HG03159 (cell line): ENCODE measurements around the gene ABRACL.

Source experiments
- ATAC-seq: cut with Tn5 transposase; IDR thresholded peaks from one replicate; pipeline ENCODE4 v1.9.1; 2021; ENCODE audit warnings: mild to moderate bottlenecking, moderate library complexity; ENCODE audit not compliant: unreplicated experiment

The ABRACL gene

DNA sequence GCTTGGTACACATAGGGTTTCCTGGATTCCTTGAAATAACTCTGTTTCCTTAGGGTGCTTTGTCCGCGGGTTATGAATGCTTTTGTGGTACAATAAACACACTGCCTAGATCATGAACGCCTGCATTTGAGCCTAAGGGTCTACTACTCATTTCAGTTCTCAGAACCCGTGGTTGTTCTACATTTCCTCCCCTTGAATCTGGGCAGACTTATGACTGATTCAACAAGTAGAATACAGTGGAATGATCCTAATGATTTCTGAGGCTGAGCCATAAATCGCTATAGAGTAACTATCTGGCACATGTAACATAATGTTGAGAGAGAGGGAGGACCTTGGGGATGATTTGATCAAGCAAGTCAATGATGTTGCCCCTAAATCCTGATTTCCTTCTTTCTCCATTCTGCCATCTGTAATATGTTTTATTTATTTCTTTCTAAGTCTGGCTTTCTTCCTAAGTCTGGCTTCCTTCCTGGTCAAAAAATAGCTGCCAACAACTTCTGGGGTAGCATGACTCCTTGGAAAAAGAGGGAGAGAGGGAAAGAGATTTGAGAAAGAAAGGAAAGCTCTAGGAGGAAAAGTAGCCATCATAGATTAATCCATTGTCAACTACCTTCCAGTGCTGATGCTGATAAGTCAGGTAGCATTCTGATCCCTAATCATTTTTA, 23.0 kb downstream of the ABRACL start:
- no peak for ATAC-seq

DNA sequence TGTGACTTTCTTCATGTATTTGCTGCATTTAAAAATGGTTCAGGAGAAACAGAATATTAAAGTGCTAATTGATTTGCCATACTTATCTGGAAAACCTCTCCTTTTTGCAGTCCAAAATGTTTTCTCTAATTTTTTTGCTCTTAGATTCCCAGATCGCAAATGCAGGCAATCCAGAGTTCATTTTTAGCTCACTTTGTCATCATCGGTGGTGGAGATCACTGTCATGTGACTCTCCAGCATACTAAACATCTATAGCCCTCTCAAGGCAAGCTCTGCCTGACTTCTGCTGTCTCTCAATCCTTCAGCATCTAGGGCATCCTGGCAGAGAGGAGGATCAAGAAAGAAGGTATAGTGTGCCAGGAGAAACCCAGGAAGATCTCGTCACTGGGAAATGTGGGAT, 24.8 kb downstream of the ABRACL start:
- ATAC-seq, result no peak

DNA sequence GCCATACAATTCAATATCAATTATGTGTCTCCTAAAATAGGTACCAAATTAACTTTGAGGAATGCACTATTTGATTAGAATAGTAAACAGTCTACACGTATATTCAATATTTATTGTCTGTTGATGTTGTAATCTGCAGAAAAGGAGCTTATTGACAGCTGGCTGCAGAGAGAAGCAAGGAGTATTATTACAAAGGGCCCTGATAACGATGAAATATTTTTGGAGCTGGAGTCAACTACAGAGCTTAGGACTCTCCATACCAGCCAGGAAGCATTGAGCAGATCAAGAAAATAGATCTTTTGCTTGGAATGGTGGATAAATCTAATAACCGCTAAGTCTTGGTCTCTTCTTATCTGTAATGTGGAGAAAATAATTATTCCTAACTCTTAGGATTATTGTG, 25.5 kb downstream of the ABRACL start:
- no peak for ATAC-seq

DNA sequence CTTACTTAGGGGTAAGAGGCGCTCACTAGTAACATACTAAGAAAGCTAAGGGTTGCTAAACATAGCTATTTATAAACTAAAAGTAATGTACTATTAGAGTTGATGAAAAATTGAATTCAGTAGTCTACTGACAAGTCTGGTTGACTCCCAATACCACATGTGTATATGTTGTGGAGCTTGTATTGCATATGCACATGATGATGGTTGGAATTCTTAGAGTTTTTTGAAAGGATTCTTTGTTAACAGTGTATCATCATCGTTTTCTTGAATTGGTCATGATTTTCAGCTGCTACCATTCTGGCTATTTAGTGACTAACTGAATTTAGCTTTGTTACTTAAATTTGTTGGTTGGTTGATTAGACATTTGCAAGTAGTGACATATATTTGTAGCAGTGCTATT, 27.2 kb downstream of the ABRACL start:
- no peak for ATAC-seq

DNA sequence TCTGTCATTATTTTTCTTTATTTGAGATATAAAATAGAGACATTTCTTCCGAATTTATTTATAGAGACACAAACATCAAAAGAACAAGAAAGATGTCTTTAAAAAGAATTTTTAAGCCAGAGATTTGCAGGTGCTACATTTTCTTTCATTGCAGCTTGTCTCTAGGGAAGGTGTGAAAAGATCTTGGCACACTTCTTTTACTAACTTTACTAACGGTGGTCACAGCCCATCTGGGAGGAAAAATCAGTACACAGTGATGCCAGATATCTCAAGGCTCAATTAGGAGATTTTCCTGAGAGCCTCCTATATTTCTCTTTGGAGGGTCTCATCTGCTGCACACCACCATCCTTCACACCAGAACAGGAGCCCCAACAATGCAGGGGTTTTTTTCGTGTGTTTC, 29.5 kb downstream of the ABRACL start:
- ATAC-seq, result no peak

DNA sequence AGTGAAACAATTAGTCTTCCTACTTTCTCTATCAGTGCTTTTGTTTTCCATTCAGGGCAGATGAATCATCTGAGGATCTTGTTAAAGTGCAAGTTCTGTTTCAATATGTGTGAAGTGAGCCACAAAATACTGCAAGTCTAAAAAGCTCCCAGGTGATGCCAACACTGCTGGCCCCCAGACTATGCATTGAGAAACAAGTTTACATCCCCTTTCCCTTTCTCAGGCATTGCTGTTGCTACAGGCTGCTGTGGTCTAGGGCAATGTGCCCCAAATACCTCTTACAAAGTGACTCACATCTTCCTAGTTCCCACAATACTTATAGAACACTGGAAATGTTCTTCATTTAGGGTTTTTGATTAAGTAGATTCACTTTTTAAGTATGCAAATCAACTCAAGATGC, 31.8 kb downstream of the ABRACL start:
- no peak for ATAC-seq

DNA sequence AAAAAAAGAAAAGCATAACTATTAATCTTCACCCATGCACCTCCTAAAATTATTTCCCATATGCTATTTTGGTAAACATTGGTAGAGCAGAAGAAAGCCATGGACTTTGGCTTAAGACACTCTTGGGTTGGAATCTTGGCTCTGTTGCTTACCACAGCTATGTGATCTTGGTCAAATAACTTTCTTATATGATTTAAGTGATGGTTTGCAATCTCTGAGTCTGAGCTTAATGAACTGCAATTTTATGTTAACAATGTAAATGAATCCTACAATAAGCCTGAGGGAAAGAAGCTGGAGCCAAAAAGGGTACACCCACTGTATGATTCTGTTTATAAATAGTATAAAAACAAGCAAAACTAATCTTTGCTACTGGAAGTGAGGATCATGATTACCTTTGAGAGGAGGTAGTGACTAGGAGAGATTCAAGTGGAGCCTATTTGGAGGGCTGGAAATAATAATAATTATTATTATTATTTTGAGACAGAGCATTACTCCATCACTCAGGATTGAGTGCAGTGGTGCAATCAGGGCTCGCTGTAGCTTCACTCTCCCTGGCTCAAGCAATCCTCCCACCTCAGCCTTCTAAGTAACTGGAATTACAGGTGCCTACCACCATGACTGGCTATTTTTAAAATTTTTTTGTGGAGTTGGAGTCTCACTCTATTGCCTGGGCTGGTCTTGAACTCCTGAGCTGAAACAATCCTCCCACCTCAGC, 34.5 kb downstream of the ABRACL start:
- ATAC-seq, result no peak

DNA sequence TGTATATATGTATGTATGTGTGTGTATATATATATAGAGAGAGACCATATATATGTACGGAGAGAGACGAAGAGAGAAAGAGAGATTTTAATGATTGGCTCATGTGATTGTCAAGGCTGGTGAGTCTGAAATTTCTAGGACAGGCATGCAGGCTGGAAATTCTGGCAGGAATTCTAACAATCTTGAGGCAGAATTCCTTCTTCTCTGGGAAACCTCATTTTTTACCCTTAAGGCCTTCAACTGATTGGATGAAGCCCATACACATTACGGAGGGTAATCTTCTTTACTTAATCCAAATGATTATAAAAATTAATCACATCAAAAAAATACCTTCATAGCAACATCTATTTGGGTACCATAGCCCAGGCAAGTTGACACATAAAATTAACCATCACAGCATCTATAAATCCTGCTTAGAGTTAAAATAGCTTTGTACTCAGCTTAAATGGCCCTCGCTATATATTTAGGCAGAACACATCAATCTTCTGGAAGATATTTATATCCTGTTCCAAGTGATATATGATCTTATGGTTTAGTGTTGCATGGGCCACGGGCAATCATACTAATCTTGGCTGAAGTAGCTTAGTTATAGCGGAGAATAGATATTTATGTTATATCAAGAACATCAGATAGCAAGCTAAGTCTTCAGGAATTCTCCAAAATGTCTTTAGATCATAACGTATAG, 36.6 kb downstream of the ABRACL start:
- no peak for ATAC-seq

DNA sequence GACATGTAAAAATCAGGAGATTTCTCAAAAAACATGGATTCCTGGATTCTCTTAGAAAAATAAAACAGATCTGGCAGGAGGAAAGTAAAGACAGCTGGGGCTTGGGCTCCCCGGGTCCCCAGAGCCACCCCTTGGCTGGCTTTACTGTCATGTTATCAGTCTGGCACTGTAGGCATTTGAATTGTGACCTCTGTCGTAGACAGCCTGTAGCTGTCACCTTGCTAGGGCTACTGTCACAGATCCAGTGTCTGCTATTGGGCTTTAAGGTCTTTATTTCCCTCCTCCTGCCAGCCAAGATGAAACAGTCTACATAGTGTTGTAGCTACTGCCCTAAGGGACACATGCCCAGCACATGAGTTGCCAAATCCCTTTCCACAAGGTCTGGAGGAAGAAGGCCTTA, 37.5 kb downstream of the ABRACL start:
- ATAC-seq, result no peak

DNA sequence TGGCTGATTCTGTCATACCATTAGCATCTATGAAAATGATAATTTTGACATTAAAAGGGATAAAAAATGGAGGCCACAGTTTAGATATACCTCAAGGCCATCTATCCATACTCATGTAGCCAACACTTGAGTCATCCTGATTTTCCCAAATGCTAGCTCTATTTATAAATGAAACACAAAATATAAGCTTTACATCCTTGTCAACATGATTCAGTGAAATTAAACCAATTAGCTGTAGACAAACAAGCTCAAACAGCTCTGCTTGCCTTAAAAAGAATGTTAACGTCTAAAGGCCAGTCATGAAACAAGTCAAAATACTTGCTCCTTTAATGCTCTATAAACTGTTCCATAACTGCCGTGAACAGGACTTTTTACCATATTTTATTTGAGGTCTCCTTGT, 40.3 kb downstream of the ABRACL start:
- ATAC-seq, result no peak

DNA sequence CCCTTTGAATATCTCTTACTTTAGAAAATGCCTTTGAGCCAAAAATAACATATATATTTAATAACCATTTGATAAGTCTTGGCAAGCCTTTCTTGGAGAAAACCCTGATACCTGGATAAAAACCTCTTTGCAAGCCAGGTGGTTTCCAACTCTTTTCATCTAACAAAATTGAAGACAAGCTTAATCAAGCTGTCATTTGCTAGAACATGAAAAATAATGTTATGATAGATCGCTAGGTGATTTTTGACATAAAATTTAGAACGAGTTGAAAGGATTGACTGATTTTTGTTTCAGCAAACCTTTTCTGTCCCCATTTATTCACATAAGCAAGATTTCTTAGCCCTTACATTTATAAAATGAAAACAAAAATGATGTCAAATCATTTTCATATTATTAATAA, 44.6 kb downstream of the ABRACL start:
- no peak for ATAC-seq

DNA sequence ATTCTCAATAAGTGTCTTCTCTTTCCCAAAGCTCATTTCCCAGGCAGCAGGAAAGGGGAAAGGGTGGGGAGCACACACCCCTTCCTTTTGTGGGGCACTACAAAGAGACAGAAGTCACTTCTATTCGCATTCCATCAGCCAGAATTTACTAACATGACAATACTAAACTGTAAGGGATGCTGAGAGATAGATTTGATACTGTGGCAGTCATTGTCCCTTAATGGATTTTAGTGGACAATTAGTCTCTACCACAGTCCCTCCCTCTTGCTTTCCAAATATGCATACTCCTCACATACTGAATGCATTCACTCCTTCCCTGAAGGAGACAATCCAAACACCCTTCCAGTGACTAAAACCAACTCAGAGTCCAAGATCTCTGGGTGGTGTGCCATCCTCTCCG, 50.5 kb downstream of the ABRACL start:
- ATAC-seq, result no peak

DNA sequence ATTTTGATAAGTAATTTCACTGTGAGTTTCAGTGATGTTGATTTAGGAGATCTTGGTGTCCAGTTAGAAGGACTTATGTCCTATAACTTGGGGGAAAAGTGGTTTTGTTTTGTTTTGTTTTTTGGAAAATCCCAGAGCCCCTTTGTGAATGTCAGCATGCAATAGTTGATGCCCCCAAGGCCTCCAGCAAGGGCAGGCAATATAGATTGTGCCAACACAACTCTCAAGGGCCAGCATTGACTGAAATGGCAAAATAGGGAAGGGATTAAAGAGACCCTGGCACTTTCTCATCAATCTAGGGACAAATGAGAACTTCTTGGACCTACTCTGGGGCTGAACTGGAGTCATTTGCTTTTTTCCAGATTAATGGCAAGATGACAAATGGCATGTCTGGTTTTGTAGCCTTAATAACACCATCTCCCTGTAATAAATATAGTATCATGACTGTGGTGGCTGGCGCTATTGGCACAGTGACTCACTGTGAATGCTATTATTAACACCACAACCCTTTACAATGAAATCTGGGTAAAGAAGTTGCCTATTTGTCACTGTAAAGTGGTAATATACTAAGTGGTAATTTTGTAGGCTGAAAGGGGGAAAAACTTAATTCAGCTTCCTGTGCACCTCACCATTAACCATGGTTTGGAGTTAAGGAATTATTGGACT, 51.8 kb downstream of the ABRACL start:
- ATAC-seq, result no peak

DNA sequence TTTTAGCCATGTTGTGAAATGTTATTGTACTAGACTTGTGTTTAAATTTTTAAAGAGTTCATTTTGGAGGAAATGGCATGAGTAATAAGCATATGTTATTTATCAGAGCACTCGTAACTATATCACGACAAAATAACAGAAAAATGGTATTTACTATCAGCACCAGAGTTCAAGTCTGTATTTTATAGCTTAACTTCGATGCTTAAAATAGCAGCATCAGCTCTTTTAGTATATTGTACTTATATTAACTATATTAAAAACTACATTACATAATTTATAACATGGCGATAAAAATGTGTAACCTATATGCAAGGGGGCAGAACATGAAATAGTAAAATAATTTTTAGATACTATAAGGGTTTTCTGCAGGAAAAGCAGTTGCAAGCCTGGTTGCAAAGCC, 52.9 kb downstream of the ABRACL start:
- ATAC-seq, result no peak

DNA sequence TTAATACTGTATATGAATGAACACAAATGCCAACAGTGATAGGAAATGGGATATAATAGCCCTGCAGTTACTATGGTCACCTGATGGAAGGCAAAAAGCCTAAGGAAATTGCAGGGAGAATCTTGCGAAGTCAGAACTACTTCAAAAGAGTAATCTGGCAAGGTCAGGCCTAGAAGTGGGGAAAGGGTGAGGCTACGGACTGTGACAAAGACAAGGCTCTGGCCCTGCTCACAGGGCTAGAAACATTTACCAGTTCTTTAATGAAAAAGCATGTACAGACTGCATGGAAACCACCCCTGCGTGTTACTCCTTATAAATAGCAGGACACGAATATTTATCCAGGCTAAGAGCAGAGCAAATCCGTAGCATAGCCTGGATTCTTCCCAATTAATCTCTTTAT, 53.8 kb downstream of the ABRACL start:
- ATAC-seq, result no peak

DNA sequence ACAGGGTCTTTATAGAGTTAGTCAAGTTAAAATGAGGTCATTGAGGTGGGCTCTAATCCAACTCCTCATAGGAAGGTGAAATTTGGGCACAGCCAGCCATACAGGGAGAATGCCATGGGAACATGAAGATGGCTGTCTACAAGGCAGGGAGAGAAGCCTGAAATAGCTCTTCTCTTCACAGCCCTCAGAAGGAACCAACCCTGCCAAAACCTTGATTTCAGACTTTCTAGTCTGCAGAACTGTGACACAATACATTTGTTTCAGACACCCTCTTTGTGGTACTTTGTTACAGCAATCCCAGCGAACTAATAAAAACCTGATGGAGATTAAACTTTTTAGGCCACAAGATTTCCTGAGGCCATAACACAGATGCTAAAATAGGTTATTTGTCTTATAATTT, 63.3 kb downstream of the ABRACL start:
- ATAC-seq, result no peak
